Keratinocyte (primary cell): ENCODE measurements around the gene FGF11. TPM values are rescaled to one million over a fixed set of nuclear protein-coding genes. Genes with fewer than 3 reads are reported as not detected.

Source experiments
- DNase-seq: peaks from one replicate; pipeline ENCODE4 v3.0.0-alpha.2; 2011; ENCODE audit warnings: low read depth, missing footprints, low spot score
- FAIRE-seq: peaks from 2 replicates; lab custom pipeline; 2011; peaks lifted over from hg19 to GRCh38; lab: Jason Lieb, UNC
- H2AFZ ChIP-seq: 2 replicates; pipeline ENCODE4 v1.6.0; 2012; ENCODE audit warnings: low read length, control low read depth, inconsistent platforms; ENCODE audit not compliant: control insufficient read depth
- H3K27ac ChIP-seq: 2 replicates; pipeline ENCODE4 v1.5.1; 2011; ENCODE audit warnings: low read length; ENCODE audit not compliant: control insufficient read depth, insufficient read depth
- H3K27me3 ChIP-seq: 3 replicates; pipeline ENCODE4 v1.6.0; 2011; ENCODE audit warnings: low read length; ENCODE audit not compliant: control insufficient read depth, insufficient read depth; ENCODE audit errors: extremely low read depth
- H3K36me3 ChIP-seq, 2 experiments: 2 replicates in 1 of 2; 3 replicates in 1 of 2; pipeline ENCODE4 v1.5.1; 2011; ENCODE audit warnings: low read length in 2 of 2, mild to moderate bottlenecking in 1 of 2; ENCODE audit not compliant: control insufficient read depth in 2 of 2, insufficient read depth in 2 of 2; ENCODE audit errors: extremely low read depth in 1 of 2
- H3K4me1 ChIP-seq: 3 replicates; pipeline ENCODE4 v1.5.1; 2011; ENCODE audit warnings: low read length; ENCODE audit not compliant: control insufficient read depth, insufficient read depth; ENCODE audit errors: extremely low read depth
- H3K4me2 ChIP-seq: 3 replicates; pipeline ENCODE4 v1.6.0; 2011; ENCODE audit warnings: low read depth, low read length; ENCODE audit not compliant: control insufficient read depth, insufficient read depth; ENCODE audit errors: extremely low read depth
- H3K4me3 ChIP-seq, 3 experiments: fragments of 200-600 bp in 1 of 3; sonication (generic) in 1 of 3; 2 replicates in 2 of 3; 3 replicates in 1 of 3; pipeline ENCODE4 v1.5.1; 2011 to 2016; ENCODE audit warnings: low read length in 3 of 3, mild to moderate bottlenecking in 3 of 3, control low read depth in 2 of 3, inconsistent platforms in 1 of 3, low read depth in 1 of 3, mixed read lengths in 1 of 3, mixed run types in 1 of 3, moderate library complexity in 1 of 3; ENCODE audit not compliant: control insufficient read depth in 2 of 3, insufficient read depth in 2 of 3; ENCODE audit errors: extremely low read depth in 1 of 3
- H3K79me2 ChIP-seq: 2 replicates; pipeline ENCODE4 v1.6.0; 2012; ENCODE audit warnings: low read length; ENCODE audit not compliant: control insufficient read depth, insufficient read depth
- H3K9ac ChIP-seq: 3 replicates; pipeline ENCODE4 v1.6.0; 2011; ENCODE audit warnings: low read length; ENCODE audit not compliant: control insufficient read depth, insufficient read depth; ENCODE audit errors: extremely low read depth
- H3K9me1 ChIP-seq: 3 replicates; pipeline ENCODE4 v1.6.0; 2011; ENCODE audit warnings: low read length; ENCODE audit not compliant: control insufficient read depth, insufficient read depth; ENCODE audit errors: extremely low read depth
- H3K9me3 ChIP-seq: 2 replicates; pipeline ENCODE4 v1.5.1; 2012; ENCODE audit warnings: low read depth, low read length; ENCODE audit not compliant: control insufficient read depth
- H4K20me1 ChIP-seq: 3 replicates; pipeline ENCODE4 v1.6.0; 2011; ENCODE audit warnings: low read length; ENCODE audit not compliant: control insufficient read depth, insufficient read depth; ENCODE audit errors: extremely low read depth
- CTCF ChIP-seq, 3 experiments: IDR thresholded peaks in 1 of 3; conservative IDR thresholded peaks in 1 of 3; optimal IDR thresholded peaks in 1 of 3; 2 replicates in 2 of 3; 3 replicates in 1 of 3; pipeline versions ENCODE3 to v1.5.1; 2011; ENCODE audit warnings: low read length in 3 of 3, mild to moderate bottlenecking in 3 of 3, moderate library complexity in 2 of 3, control low read depth in 1 of 3, inconsistent platforms in 1 of 3; ENCODE audit not compliant: insufficient read depth in 2 of 3; ENCODE audit errors: extremely low read depth in 1 of 3
- EZH2 ChIP-seq: IDR thresholded peaks from one replicate; pipeline ENCODE4 v1.6.1; 2012; ENCODE audit warnings: inconsistent platforms, mild to moderate bottlenecking, low read length, moderate library complexity
- dilution Hi-C: fragments of 300-500 bp; cut with MboI; formaldehyde crosslinking; loops from one replicate; pipeline ENCODE4 v1.7.0; 2020; ENCODE audit warnings: low sequenced_read_pairs; ENCODE audit not compliant: extremely low pct_ligation_motif_present
- polyA plus RNA-seq, 5 experiments: library from polyadenylated mRNA; depleted of rRNA in 3 of 5; stranded (reverse) in 3 of 5; stranded (forward) in 1 of 5; unstranded in 1 of 5; fragments of >200 nt; gene quantifications; 1 replicate in 1 of 5; 2 replicates in 3 of 5; 3 replicates in 1 of 5; pipeline versions ENCODE4 v1.2.1 to v1.2.3, GENCODE V29; 2011 to 2012; ENCODE audit warnings: missing spikeins in 2 of 5, low read depth in 1 of 5, low replicate concordance in 1 of 5

Gene FGF11
- polyA plus RNA-seq, 1 donor (not counting 4 experiments of a cell fraction or from before 2014, with no cell fraction given), result 30.4 TPM

- peak; percentile 87 for DNase-seq
- peak; percentile 99 for FAIRE-seq
- Histone ChIP-seq H3K9me1 (peaks cover 6% of the 10 kb centered on the region), H3K9ac (peak overlapping the region; percentile 75), H4K20me1 (peaks cover 10% of the 10 kb centered on the region), H3K79me2 (peaks cover 73% of the 10 kb centered on the region), H3K27ac (peak overlapping the region; percentile 95), H3K36me3 (no peaks in the 10 kb centered on the region), H3K27me3 (no peaks in the 10 kb centered on the region), H3K4me1 (peaks cover 42% of the 10 kb centered on the region), H2AFZ (no peak overlapping the region), H3K9me3 (no peaks in the 10 kb centered on the region), H3K4me3 (peak overlapping the region in 2 of 3 experiments; percentile 67 to 82), H3K4me2 (peak overlapping the region; percentile 99)
- no peak for TF ChIP-seq EZH2
- TF ChIP-seq CTCF (optimal IDR thresholded peaks at IDR 0.05 in 1 of 3, IDR thresholded peaks at IDR 0.05 in 1 of 3, conservative IDR thresholded peaks at IDR 0.05 in 1 of 3; ENCODE audit: extremely low read depth in 1 of 3, insufficient read depth in 2 of 3, low read length in 3 of 3), result no peak
- dilution Hi-C loops, result no loop called here
These were observed 37.2 kb downstream of the FGF11 start for GRCh38 chr17:7476494-7476893.

GRCh38 chr17:7476951-7477350 is 37.6 kb downstream of the FGF11 start:
- peaks cover 6% of the 10 kb centered on the region for H3K9me1 ChIP-seq
- FAIRE-seq (no peak), DNase-seq (no peak)
- peak overlapping the region; percentile 95 for H3K27ac ChIP-seq
- H3K79me2 ChIP-seq, result peaks cover 68% of the 10 kb centered on the region
- H3K4me1 ChIP-seq, result peaks cover 42% of the 10 kb centered on the region
- no peak for TF ChIP-seq EZH2
- no peak for TF ChIP-seq CTCF (optimal IDR thresholded peaks at IDR 0.05 in 1 of 3, IDR thresholded peaks at IDR 0.05 in 1 of 3, conservative IDR thresholded peaks at IDR 0.05 in 1 of 3; ENCODE audit: extremely low read depth in 1 of 3, insufficient read depth in 2 of 3, low read length in 3 of 3)
- peak overlapping the region; percentile 75 for H3K9ac ChIP-seq
- H2AFZ ChIP-seq, result no peak overlapping the region
- peak overlapping the region; percentile 67 to 82 (median 77) for H3K4me3 ChIP-seq
- no peaks in the 10 kb centered on the region for H3K36me3 ChIP-seq
- H3K4me2 ChIP-seq, result peak overlapping the region; percentile 99
- H3K27me3 ChIP-seq, result no peaks in the 10 kb centered on the region
- dilution Hi-C loops, result no loop called here
- no peaks in the 10 kb centered on the region for H3K9me3 ChIP-seq
- peaks cover 10% of the 10 kb centered on the region for H4K20me1 ChIP-seq
